HK-2 (cell line): Measurements from ENCODE around the gene CEP85.
"Not testable (repeated sequence)": the region's sequence is repeated elsewhere in the genome, so short reads cannot be mapped to it uniquely, and the experiment has no call there.

Experiments
- DNase-seq: peaks from one replicate; pipeline ENCODE4 v3.0.0-alpha.2; 2018; ENCODE audit not compliant: unreplicated experiment

Gene CEP85

GRCh38 chr1:26225033-26225831, 8.8 kb upstream of the CEP85 start:
- no peak for DNase-seq

DNA sequence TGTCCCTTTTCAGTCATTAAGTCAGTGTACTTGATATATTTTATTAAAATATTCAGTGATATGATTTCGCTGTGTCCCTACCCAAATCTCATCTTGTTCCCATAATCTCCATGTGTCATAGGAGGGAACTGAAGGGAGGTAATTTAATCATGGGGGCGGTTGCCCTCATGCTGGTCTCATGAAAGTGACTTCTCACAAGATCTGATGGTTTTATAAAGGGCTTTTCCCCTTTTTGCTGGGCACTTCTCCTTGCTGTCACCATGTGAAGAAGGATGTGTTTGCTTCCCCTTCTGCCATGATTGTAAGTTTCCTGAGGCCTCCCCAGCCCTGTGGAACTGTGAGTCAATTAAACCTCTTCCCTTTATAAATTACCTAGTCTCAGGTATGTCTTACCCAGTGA, 3.3 kb upstream of the CEP85 start:
- not testable (repeated sequence) for DNase-seq

DNA sequence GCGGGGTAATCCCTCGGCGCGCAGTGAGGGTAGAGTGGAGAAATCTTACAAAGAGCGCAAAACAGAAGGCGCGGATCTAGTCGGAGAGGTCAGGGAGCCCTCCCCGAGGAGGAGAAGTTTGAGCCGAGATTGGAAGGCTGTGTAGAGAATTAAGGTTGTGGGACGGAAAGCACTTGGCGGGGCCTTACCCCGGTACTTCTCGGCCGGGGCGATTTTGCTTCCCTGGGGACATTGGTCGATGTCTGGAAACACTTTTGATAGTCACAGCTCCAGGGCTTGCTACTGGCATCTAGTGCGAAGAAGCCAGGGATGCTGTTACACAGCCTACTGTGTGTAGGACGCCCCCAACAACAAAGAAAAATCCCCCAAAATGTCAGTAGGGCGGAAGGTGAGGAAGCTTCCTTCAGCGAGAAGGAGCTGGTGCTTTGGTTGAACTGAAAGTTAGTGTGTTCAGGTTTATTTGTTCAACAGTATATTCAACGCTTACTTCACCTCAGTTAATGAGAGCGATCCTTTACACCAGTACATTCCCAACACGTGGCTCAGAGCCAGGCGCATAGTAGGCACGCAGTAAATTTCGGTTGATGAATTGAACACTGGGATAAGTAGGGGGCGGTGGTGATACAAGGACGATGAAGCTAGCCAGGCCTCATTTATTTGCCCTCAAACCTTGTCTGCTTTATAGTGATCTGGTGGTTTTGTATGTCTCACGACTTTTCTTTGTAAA, 807 bp downstream of the CEP85 start:
- peak; percentile 6 for DNase-seq

GRCh38 chr1:26237230-26237966, 3.4 kb downstream of the CEP85 start:
- no peak for DNase-seq

GRCh38 chr1:26239936-26240335, 5.9 kb downstream of the CEP85 start:
- DNase-seq, result no peak

DNA sequence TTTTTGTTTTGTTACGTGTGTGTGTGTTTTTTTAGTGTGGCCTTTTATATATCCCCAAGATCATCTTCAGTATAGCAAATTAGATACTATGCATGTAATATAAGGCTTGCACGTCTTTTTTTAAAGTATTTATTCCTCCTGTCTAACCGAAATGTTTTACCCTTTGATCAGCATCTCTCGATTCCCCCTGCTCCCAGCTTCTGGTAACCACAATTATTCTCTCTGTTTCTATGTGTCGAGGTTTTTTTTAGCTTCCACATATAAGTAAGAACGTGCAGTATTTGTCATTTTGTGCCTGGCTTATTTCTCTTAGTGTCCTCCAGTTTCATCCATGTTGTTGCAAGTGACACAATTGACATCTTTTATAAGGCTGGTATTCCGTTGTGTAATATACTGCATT, 18.7 kb downstream of the CEP85 start:
- DNase-seq, result no peak

DNA sequence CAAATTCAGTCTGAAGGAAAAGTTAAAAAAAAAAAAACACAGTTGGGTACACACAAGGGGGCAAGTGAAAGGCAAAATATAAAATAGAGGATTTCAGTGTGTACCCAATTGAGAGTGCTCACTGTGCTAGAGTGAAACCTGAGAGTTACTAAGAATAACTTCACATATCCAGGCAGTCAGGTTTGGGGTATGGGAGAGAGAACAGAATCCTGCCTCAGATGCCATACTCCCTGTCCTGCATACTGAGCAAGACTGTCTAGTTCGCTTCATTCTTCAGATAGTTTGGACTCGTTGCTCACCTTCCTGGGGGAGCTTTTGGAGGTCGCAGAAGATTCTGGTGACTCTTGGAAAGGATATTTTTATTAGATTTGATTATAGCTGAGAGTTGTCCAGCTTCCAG, 20.4 kb downstream of the CEP85 start:
- DNase-seq, result no peak

- no peak for DNase-seq
Observed at GRCh38 chr1:26257222-26257621, 23.2 kb downstream of the CEP85 start.

GRCh38 chr1:26259005-26259404, 25.0 kb downstream of the CEP85 start:
- DNase-seq, result no peak

GRCh38 chr1:26259578-26259977, 25.6 kb downstream of the CEP85 start:
- DNase-seq, result no peak

- no peak for DNase-seq
Observed at GRCh38 chr1:26263212-26263611, 29.2 kb downstream of the CEP85 start.

DNA sequence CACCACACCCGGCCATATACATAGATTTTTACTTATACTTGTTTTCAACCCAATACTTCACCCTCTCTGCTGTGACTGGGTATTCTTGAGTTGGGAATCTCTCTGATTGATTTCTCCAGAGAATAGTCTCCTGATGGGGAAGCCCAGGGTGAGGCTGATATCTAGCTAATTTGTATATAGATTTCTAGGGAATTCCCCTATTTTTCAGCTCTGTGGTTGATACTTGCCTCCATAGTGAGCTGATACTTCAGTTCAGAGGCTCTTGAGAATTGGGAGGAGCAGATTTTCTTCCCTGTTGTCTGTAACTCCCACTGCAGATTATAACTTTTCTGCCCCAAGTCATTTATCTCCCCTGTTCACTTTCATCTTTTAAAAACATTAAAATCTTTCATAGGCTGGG, 31.4 kb downstream of the CEP85 start:
- DNase-seq, result no peak

DNA sequence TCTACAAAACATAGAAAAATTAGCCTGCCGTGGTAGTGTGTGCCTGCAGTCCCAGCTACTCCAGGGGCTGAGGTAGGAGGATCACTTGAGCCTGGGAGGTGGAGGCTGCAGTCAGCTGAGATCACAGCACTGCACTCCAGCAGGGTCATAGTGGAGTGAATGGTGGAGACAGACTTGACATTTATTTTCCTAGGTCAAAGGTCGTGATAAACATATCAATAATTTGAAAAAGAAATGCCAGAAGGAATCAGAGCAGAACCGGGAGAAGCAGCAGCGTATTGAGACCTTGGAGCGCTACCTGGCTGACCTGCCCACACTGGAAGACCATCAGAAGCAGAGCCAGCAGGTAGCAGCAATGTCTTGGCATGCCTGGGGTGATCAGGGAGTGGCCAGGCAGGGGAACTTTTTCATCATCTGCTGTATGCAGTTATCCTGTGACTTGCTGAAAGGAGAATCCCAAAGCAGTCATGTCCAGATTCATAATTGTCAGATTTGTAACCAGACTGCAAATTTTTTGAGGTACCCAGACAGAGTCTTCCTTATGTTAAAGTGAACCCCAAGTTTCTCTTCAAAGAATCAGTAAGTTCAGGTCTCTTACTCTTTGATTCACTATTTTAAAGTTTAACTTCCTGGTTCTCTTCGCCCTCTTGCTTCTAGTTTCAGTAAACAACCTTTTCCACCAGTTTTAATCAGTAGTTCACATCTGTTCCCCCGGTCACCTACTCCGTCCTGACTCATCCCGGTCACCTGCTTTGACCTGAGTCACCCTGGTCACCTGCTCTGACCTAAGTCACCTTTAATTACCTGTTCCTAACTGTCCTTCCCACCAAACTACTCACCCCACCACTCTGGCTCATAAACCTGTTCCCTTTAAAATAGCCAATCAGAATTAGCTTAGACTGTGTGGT, 34.5 kb downstream of the CEP85 start:
- no peak for DNase-seq

DNA sequence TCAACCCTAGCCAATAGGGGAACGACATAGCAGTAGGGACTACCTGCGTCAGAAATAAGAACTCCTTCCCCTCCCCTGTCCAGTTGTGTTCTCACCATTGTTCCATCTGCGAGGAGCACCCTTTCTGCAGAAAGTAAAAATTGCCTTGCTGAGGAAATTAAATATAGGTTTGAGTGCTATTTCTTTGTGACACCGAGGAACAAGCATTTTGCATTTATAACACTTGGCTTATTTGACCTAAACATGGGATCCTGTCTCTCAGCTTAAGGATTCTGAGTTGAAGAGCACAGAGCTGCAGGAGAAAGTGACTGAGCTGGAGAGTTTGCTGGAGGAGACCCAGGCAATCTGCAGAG, 35.2 kb downstream of the CEP85 start:
- no peak for DNase-seq

DNA sequence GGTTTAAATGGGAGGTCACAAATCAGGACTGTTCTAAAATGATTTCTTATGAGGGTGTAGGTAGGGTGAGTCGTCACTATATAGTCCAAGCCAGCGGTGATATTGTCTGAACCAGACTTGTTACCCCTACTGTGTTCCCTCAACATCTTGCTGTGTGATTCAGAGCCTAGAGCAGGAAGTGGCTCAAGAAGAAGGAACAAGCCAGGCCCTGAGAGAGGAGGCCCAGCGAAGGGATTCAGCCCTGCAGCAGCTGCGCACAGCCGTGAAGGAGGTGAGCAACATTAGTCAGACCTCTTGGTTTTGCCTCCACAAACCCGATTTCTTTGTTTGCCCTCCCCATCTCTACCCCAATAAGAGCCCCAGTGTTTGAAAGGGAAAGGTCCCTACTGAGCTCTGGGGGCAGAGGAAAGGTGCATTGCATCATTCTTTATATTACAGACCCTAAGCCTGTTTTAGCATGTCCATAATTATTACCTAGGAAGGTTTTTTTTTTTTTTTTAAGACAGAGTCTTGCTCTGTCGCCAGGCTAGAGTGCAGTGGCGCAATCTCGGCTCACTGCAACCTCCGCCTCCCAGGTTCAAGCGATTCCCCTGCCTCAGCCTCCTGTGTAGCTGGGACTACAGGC, 40.9 kb downstream of the CEP85 start:
- no peak for DNase-seq

DNA sequence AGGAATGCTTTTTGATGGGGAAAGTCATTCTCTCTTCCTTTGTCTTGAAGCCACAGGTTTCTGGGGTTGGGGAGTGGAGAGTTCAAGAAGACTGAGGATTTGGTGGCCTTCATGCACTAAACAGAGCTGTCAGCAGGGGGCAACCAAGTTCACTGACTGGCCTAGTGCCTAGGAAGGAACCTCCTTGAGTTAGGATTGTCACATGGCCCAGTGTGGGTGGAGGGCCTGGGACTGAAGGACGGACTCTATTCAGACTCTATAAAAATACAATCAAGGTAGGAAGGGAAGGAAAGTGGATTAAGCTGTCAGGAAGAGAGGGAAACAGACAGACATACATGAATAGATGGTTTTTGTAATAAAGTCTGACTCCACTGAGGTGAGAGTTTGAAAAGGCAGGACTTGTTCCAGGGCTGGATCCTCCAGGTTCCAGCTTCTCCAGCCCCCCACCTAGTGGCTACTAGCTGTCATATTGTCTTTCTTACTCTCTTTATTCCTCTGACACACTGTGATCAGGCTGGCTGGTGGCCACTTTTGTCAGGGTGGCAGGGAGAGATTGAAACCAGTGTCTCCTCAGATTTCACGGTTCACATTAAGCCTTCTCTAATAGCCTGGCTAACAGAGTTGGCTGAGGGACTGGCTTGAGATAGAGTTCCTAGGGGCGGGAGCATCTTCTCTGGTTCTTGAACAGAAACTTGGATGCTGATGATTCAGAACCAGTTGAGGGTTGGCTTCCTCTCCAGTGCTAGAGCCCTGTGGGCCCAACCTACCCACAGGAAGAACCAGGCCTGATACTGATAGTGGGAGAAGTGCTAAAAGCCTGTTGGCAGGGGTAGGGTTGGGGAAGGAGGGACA, 41.8 kb downstream of the CEP85 start:
- peak; percentile 72 for DNase-seq

DNA sequence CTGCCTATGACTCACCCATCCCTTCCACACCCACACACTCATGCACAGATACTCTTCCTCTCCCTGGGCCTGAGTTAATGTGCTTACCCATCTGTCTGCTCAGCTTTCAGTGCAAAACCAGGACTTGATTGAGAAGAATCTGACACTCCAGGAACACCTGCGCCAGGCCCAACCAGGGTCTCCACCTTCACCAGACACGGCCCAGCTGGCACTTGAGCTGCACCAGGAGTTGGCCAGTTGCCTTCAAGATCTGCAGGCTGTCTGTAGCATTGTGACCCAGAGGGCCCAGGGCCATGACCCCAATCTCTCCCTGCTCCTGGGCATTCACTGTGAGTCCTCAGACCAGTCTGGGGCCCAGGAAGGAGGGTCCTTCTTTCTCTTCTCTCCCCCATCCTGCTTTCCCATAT, 42.4 kb downstream of the CEP85 start:
- DNase-seq, result no peak

DNA sequence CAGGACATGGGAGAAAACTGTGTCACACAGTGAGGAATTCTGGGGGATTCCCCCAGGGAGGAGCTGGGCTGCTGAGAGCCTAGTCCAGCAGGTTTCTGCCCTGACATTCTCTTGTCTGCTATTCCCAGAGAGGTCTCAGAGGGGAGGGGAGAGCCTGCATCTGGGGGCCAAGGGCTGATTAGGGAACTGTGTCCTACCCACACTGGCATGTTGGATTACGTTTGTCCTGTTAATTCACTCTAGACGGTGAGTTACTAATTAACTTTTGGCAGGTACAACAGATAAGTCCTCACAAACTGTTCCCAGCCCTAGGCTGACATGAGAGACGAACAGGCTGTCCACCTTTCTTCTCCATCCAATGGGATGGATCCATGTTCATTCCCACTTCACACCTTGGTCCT, 43.3 kb downstream of the CEP85 start:
- DNase-seq, result no peak

- DNase-seq, result no peak
Observed at GRCh38 chr1:26277719-26278118, 43.7 kb downstream of the CEP85 start.

GRCh38 chr1:26278303-26278702, 44.3 kb downstream of the CEP85 start:
- DNase-seq, result no peak
